Measurements from ENCODE around the gene DNAJB6.

- TF ChIP-seq CTCF (IDR thresholded peaks at IDR 0.05) (no peak), POLR2AphosphoS5 (IDR thresholded peaks at IDR 0.05; ENCODE audit: low read depth, low read length) (peak; percentile 31; the same call in 1 of the 2 replicates), REST (IDR thresholded peaks at IDR 0.05; ENCODE audit: insufficient read depth in 1 of 2, low read depth in 2 of 2, low read length in 1 of 2) (no peak), TCF7L2 (IDR thresholded peaks at IDR 0.05; ENCODE audit: low read depth, low read length) (no peak), SIN3A (IDR thresholded peaks at IDR 0.05; ENCODE audit: borderline replicate concordance, insufficient read depth, low read depth, low read length) (no peak)
Observed at GRCh38 chr7:157425137-157425731, 88.4 kb downstream of the DNAJB6 start.
